ENCODE results near the gene JAG2. TPM values are rescaled to one million over a fixed set of nuclear protein-coding genes. Genes with fewer than 3 reads are reported as not detected.

JAG2 gene
- total and polyA plus RNA-seq, 8 donors: 9.9 to 38.3 (median 11.0) TPM

GRCh38 chr14:105187935-105188524 lies 19.5 kb upstream of the JAG2 start:
- intact Hi-C loops (cut with DNase I): loop anchor here in 1 of 3 donors (5.0 kb wide), 1 partner anchor 96 kb away; no protein-coding TSS in a partner anchor
- Histone ChIP-seq H3K27me3 (peaks cover 0 to 3% (median 0%) of the 10 kb centered on the region in 4 donors), H3K4me1 (no peaks in the 10 kb centered on the region), H3K27ac (no peak overlapping the region), H3K9me3 (no peaks in the 10 kb centered on the region), H3K36me3 (no peaks in the 10 kb centered on the region), H3K4me3 (no peak overlapping the region)
- 52 to 53% methylated on average over 14 of the region's 14 CpGs for WGBS, 2 donors
- ATAC-seq (peak; percentile 78 to 94 (median 80)), DNase-seq (peak in 4 of 6 donors; percentile 70 to 81 (median 76)), FAIRE-seq (no peak)
- peak in 2 of 4 donors; percentile 10 to 15 for TF ChIP-seq CTCF (IDR thresholded peaks at IDR 0.05)

GRCh38 chr14:105187116-105187515 lies 18.5 kb upstream of the JAG2 start:
- H3K27me3 ChIP-seq: peaks cover 0 to 3% (median 0%) of the 10 kb centered on the region in 4 donors
- peak; percentile 48 to 76 (median 64) for ATAC-seq
- intact Hi-C loops (cut with DNase I): loop anchor here in 1 of 3 donors (5.0 kb wide), 1 partner anchor 95 kb away; no protein-coding TSS in a partner anchor
- no peak for TF ChIP-seq CTCF (IDR thresholded peaks at IDR 0.05)
- H3K27ac ChIP-seq: no peak overlapping the region
- WGBS, 2 donors: 24 to 40% methylated on average over 3 to 4 of the region's 4 CpGs
- no peaks in the 10 kb centered on the region for H3K4me1 ChIP-seq
- no peaks in the 10 kb centered on the region for H3K36me3 ChIP-seq
- no peak for FAIRE-seq
- no peak for DNase-seq
- H3K9me3 ChIP-seq: no peaks in the 10 kb centered on the region
- no peak overlapping the region for H3K4me3 ChIP-seq

GRCh38 chr14:105185973-105186372 lies 17.4 kb upstream of the JAG2 start:
- no peak for TF ChIP-seq CTCF (IDR thresholded peaks at IDR 0.05)
- Histone ChIP-seq H3K27ac (no peak overlapping the region), H3K27me3 (no peaks in the 10 kb centered on the region), H3K36me3 (no peaks in the 10 kb centered on the region), H3K4me3 (no peak overlapping the region), H3K4me1 (peaks cover 0 to 3% (median 0%) of the 10 kb centered on the region in 3 donors), H3K9me3 (no peaks in the 10 kb centered on the region)
- intact Hi-C loops (cut with DNase I): loop anchor here in 1 of 3 donors (5.0 kb wide), 1 partner anchor 94 kb away; no protein-coding TSS in a partner anchor
- DNase-seq: no peak
- 52 to 63% methylated on average over 4 of the region's 4 CpGs for WGBS, 2 donors
- FAIRE-seq: no peak
- ATAC-seq: no peak

- Histone ChIP-seq H3K36me3 (no peaks in the 10 kb centered on the region), H3K4me1 (peaks cover 4 to 9% (median 6%) of the 10 kb centered on the region in 3 donors), H3K9me3 (no peaks in the 10 kb centered on the region), H3K4me3 (no peak overlapping the region), H3K27ac (no peak overlapping the region), H3K27me3 (no peaks in the 10 kb centered on the region)
- intact Hi-C loops (cut with DNase I): loop anchor here in 1 of 3 donors (5.0 kb wide), 1 partner anchor 93 kb away; no protein-coding TSS in a partner anchor
- TF ChIP-seq CTCF (IDR thresholded peaks at IDR 0.05): no peak
- WGBS, 2 donors: 71 to 76% methylated on average over 15 to 18 of the region's 18 CpGs
- no peak for ATAC-seq
- FAIRE-seq: no peak
- no peak for DNase-seq
These were observed 16.4 kb upstream of the JAG2 start for GRCh38 chr14:105185001-105185400.

- no peak for TF ChIP-seq CTCF (IDR thresholded peaks at IDR 0.05)
These were observed 15.9 kb upstream of the JAG2 start for GRCh38 chr14:105184461-105184860.

More at GRCh38 chr14:105184461-105184860, 15.9 kb upstream of the JAG2 start:
- Histone ChIP-seq H3K27me3 (no peaks in the 10 kb centered on the region), H3K27ac (no peak overlapping the region), H3K9me3 (no peaks in the 10 kb centered on the region), H3K4me1 (peaks cover 4 to 10% (median 6%) of the 10 kb centered on the region in 3 donors), H3K36me3 (no peaks in the 10 kb centered on the region), H3K4me3 (no peak overlapping the region)
- intact Hi-C loops (cut with DNase I): no loop called here
- ATAC-seq: no peak
- DNase-seq: no peak
- no peak for FAIRE-seq
- 73 to 78% methylated on average over 9 of the region's 9 CpGs for WGBS, 2 donors
